K562 (cell line): ENCODE data around the gene PRTN3. TPM values are rescaled to one million over a fixed set of nuclear protein-coding genes. Genes with fewer than 3 reads are reported as not detected.

ENCODE experiments used
- ATF2 ChIP-seq: sonication (generic); formaldehyde crosslinking; IDR thresholded peaks from 2 replicates; pipeline ENCODE4 v1.8.1; 2022; ENCODE audit warnings: missing genetic modification reagents
- CBX1 ChIP-seq: sonication (generic); IDR thresholded peaks from 2 replicates; pipeline ENCODE4 v1.6.1; 2016; ENCODE audit warnings: antibody characterized with exemption, low read depth, mild to moderate bottlenecking
- CBX3 ChIP-seq, 2 experiments: IDR thresholded peaks; 1 replicate in 1 of 2; 2 replicates in 1 of 2; pipeline ENCODE4 v1.6.1; 2012; ENCODE audit warnings: inconsistent platforms in 2 of 2, low read length in 2 of 2, borderline replicate concordance in 1 of 2, control low read depth in 1 of 2
- CREB3 ChIP-seq: fragments of 450-650 bp; conservative IDR thresholded peaks from 2 replicates; pipeline ENCODE4 v1.6.1; 2016; ENCODE audit warnings: missing genetic modification characterization, low read depth, mild to moderate bottlenecking, missing compliant biosample characterization, moderate library complexity
- KLF10 ChIP-seq: fragments of 250-450 bp; sonication (Bioruptor Pico); IDR thresholded peaks from 2 replicates; pipeline ENCODE4 v1.6.1; 2021; ENCODE audit warnings: matching md5 sums
- MTF1 ChIP-seq: fragments of 250-450 bp; sonication (Bioruptor Pico); IDR thresholded peaks from 2 replicates; pipeline ENCODE4 v1.9.0; 2021; ENCODE audit warnings: moderate library complexity, mild to moderate bottlenecking, inconsistent platforms, borderline replicate concordance
- NKRF ChIP-seq: fragments of 450-650 bp; IDR thresholded peaks from 2 replicates; pipeline ENCODE4 v1.6.1; 2016; ENCODE audit warnings: borderline replicate concordance
- SMAD4 ChIP-seq: fragments of 250-450 bp; sonication (Bioruptor Pico); conservative IDR thresholded peaks from 2 replicates; pipeline ENCODE4 v1.8.0; 2021; ENCODE audit warnings: inconsistent platforms, mild to moderate bottlenecking, moderate library complexity
- TCF3 ChIP-seq: sonication (generic); formaldehyde crosslinking; IDR thresholded peaks from 2 replicates; pipeline ENCODE4 v1.4.0; 2020; ENCODE audit warnings: mild to moderate bottlenecking, missing genetic modification reagents
- TCFL5 ChIP-seq: fragments of 250-450 bp; sonication (Bioruptor Pico); conservative IDR thresholded peaks from 2 replicates; pipeline ENCODE4 v1.6.1; 2021; ENCODE audit warnings: mild to moderate bottlenecking, moderate library complexity, matching md5 sums
- TGIF2 ChIP-seq: sonication (generic); formaldehyde crosslinking; IDR thresholded peaks from 2 replicates; pipeline ENCODE4 v1.8.1; 2022; ENCODE audit warnings: mild to moderate bottlenecking, missing genetic modification reagents, moderate library complexity
- ZNF75A ChIP-seq: fragments of 450-650 bp; formaldehyde crosslinking; IDR thresholded peaks from 2 replicates; pipeline ENCODE4 v1.4.0; 2020; ENCODE audit warnings: mild to moderate bottlenecking
- ZNF766 ChIP-seq: fragments of 200-800 bp; sonication (Bioruptor generic); conservative IDR thresholded peaks from 2 replicates; pipeline ENCODE4 v1.6.1; 2016; ENCODE audit warnings: missing genetic modification characterization, missing compliant biosample characterization
- polyA plus RNA-seq, 8 experiments: library from polyadenylated mRNA; depleted of rRNA in 4 of 8; stranded (reverse) in 5 of 8; unstranded in 3 of 8; fragments of >200 nt; fragmentation: Nextera tagmentation in 2 of 8; fragmentation: Illumina TruSeq in 1 of 8; extraction: Ambion mirVana in 2 of 8; extraction: Trizol in 1 of 8; gene quantifications; 2 replicates each; pipeline versions ENCODE4 v1.2.1 to v1.2.3, GENCODE V29; 2011 to 2014; ENCODE audit warnings: inconsistent platforms in 1 of 8, missing spikeins in 1 of 8
- total RNA-seq, 7 experiments: library from RNA; depleted of rRNA in 6 of 7; stranded (reverse); fragments of >200 nt in 6 of 7; fragmentation: Illumina TruSeq in 2 of 7; extraction: Trizol in 2 of 7; gene quantifications; 2 replicates each; pipeline versions ENCODE4 v1.2.1 to v1.2.3, GENCODE V29; 2011 to 2021; ENCODE audit warnings: low replicate concordance in 1 of 7
- TF ChIP-seq, protein P1 (sequence below): fragments of 250-450 bp; sonication (Bioruptor Pico); IDR thresholded peaks from 2 replicates; pipeline ENCODE4 v1.8.0; 2022; ENCODE audit warnings: inconsistent platforms
- TF ChIP-seq, protein P2 (sequence below), 2 experiments: fragments of 200-800 bp in 1 of 2; sonication (Bioruptor generic) in 1 of 2; sonication (generic) in 1 of 2; formaldehyde crosslinking in 1 of 2; IDR thresholded peaks in 1 of 2; conservative IDR thresholded peaks in 1 of 2; 2 replicates each; pipeline versions ENCODE4 v1.5.0 to v1.6.1; 2016 to 2020; ENCODE audit warnings: missing compliant biosample characterization in 1 of 2, missing genetic modification characterization in 1 of 2, missing genetic modification reagents in 1 of 2
- TF ChIP-seq, protein P3 (sequence below): sonication (generic); formaldehyde crosslinking; IDR thresholded peaks from 2 replicates; pipeline ENCODE4 v1.8.0; 2022; ENCODE audit warnings: mild to moderate bottlenecking, missing genetic modification reagents

The PRTN3 gene
- total and polyA plus RNA-seq, 9 of the 15 experiments (the other 6 are each of a cell fraction or from before 2014, with no cell fraction given): 0.14 to 0.86 (median 0.43) TPM; not detected in 3

DNA sequence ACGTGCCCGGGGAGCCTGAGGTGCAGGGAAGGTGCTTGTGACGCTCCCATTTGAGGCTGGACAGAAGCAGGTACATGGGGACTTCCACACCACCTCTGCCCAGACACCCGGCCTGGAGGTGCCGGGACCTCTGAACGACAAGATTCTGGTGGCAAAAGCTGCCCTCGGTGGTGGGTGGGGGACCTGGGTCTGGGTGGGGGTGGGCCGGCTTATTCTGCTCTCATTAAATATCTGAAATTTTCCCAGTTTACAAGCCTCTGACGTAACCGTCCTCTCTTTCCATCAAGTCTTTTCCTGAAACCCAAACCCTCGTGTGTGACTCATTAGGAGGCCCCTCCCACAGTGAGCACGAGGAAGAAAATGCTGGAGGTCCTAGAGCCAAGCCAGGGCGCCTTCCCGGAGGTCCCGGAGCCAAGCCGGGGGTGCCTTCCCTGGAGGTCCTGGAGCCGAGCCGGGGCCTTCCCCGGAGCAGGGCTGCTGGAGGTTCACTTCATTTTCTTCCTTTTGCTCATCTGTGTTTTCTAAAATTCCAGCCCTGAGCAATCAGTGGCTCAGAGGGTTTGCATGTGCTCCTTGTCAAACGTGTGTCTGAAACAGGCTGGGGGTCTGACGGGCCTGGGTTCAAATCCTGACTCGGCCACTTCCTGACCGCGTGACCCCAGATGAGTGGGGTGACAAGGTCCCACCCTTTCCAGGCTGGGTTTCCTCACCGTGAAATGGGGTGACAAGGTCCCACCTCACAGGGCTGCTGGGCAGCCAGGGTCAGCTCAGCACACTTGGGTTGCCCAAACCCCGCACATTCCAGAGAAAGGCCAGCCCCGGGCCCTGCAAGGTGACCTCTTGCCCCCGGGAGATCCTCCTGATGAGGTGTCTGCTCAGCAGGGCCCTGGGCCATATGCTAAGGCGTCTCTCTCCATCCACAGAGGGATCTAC, 28.7 kb downstream of the PRTN3 start (continued):
- TF ChIP-seq CREB3: no peak
- 0 out of 2 replicates have a peak, but pooled peaks have one; percentile 15 for TF ChIP-seq CBX1
- TF ChIP-seq NKRF: no peak
- TF ChIP-seq, protein P1, sequence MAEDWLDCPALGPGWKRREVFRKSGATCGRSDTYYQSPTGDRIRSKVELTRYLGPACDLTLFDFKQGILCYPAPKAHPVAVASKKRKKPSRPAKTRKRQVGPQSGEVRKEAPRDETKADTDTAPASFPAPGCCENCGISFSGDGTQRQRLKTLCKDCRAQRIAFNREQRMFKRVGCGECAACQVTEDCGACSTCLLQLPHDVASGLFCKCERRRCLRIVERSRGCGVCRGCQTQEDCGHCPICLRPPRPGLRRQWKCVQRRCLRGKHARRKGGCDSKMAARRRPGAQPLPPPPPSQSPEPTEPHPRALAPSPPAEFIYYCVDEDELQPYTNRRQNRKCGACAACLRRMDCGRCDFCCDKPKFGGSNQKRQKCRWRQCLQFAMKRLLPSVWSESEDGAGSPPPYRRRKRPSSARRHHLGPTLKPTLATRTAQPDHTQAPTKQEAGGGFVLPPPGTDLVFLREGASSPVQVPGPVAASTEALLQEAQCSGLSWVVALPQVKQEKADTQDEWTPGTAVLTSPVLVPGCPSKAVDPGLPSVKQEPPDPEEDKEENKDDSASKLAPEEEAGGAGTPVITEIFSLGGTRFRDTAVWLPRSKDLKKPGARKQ (CRISPR knock-in tag): no peak
- no peak for TF ChIP-seq TCFL5 (CRISPR knock-in tag)
- TF ChIP-seq, protein P2, sequence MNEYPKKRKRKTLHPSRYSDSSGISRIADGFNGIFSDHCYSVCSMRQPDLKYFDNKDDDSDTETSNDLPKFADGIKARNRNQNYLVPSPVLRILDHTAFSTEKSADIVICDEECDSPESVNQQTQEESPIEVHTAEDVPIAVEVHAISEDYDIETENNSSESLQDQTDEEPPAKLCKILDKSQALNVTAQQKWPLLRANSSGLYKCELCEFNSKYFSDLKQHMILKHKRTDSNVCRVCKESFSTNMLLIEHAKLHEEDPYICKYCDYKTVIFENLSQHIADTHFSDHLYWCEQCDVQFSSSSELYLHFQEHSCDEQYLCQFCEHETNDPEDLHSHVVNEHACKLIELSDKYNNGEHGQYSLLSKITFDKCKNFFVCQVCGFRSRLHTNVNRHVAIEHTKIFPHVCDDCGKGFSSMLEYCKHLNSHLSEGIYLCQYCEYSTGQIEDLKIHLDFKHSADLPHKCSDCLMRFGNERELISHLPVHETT (CRISPR knock-in tag; conservative IDR thresholded peaks at IDR 0.05 in 1 of 2, IDR thresholded peaks at IDR 0.05 in 1 of 2): no peak
- no peak for TF ChIP-seq CBX3 (IDR thresholded peaks at IDR 0.05; ENCODE audit: borderline replicate concordance in 1 of 2, low read length in 2 of 2)
- TF ChIP-seq MTF1 (CRISPR knock-in tag): no peak
- TF ChIP-seq, protein P3, sequence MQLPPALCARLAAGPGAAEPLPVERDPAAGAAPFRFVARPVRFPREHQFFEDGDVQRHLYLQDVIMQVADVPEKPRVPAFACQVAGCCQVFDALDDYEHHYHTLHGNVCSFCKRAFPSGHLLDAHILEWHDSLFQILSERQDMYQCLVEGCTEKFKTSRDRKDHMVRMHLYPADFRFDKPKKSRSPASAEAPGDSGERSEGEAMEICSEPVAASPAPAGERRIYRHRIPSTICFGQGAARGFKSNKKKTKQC: no peak
- TF ChIP-seq KLF10 (CRISPR knock-in tag): no peak
- TF ChIP-seq ZNF766 (CRISPR knock-in tag): no peak
- no peak for TF ChIP-seq TGIF2
- no peak for TF ChIP-seq ATF2
- TF ChIP-seq SMAD4: no peak
- TF ChIP-seq TCF3 (CRISPR knock-in tag): no peak
- no peak for TF ChIP-seq ZNF75A (CRISPR knock-in tag)
